ENCODE data around the gene PTPRB.
"Not testable (repeated sequence)": the region's sequence is repeated elsewhere in the genome, so short reads cannot be mapped to it uniquely, and the experiment has no call there.

PTPRB gene

DNA sequence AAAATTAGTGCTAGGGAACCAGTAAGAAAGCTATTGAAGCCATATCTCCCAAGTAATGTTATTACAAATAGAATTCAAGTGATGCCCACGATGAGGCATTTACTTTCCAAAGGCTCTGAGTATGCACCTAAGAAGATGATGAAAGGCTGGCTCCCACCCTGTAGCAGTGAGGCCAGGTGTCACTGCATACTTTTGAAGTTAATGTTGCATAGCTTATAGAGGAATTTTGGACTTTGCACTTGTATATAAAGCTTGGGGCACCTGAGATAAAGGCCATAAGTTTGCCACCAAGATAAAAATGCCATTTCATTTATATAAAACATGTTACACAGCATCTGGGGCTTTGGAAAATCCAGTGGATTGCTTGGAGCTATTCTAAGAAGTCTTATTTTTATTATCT lies 96.2 kb downstream of the PTPRB start:
- no peak for DNase-seq (ENCODE audit: low read depth)

DNA sequence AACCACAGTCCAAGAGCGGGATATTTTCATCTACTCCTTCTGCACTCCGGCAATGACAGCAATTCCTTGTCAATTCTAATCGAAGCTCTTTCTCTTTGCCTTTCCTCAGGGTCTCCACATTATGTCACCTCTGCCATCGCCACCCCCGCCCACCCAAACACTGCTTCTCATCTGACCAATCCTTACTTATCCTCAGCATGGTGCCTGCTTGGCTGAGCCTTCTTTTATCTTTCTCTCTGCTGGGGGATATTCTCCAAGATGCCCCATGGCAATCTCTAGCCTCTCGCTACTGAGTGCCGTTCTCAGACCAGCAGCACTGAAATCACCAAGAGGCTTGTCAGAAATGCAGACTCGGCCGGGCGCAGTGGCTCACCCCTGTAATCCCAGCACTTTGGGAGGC lies 100.6 kb downstream of the PTPRB start:
- DNase-seq (ENCODE audit: low read depth): no peak

GRCh38 chr12:70535896-70536374 lies 101.3 kb downstream of the PTPRB start:
- no peak for DNase-seq (ENCODE audit: low read depth)

- no peak for DNase-seq (ENCODE audit: low read depth)
Measured at GRCh38 chr12:70534466-70534865, 102.8 kb downstream of the PTPRB start.

- DNase-seq (ENCODE audit: low read depth): no peak
Measured at GRCh38 chr12:70529647-70530046, 107.6 kb downstream of the PTPRB start.

GRCh38 chr12:70520847-70521246 lies 116.4 kb downstream of the PTPRB start:
- no peak for DNase-seq (ENCODE audit: low read depth)

- DNase-seq (ENCODE audit: low read depth): no peak
Measured at GRCh38 chr12:70513426-70513825, 123.8 kb downstream of the PTPRB start.

- no peak for DNase-seq (ENCODE audit: low read depth)
Measured at GRCh38 chr12:70508178-70508577, 129.1 kb downstream of the PTPRB start.

GRCh38 chr12:70507442-70507841 lies 129.8 kb downstream of the PTPRB start:
- no peak for DNase-seq (ENCODE audit: low read depth)

DNA sequence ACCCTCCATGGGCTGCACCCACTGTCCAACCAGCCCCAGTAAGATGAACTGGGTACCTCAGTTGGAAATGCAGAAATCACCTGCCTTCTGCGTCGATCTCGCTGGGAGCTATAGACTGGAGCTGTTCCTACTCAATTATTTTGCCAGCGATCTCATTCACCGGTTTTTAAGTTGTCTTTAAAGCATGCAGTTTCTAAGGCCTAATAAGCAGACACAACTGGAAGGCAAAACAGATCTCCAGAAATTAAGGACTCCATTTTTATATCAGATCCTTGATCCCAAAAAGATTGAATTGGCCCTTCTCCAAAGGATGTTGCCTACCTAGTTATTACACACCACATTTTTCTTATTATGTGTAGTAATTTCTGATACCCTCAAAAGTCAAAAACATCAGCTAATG lies 139.7 kb downstream of the PTPRB start:
- DNase-seq (ENCODE audit: low read depth): no peak

DNA sequence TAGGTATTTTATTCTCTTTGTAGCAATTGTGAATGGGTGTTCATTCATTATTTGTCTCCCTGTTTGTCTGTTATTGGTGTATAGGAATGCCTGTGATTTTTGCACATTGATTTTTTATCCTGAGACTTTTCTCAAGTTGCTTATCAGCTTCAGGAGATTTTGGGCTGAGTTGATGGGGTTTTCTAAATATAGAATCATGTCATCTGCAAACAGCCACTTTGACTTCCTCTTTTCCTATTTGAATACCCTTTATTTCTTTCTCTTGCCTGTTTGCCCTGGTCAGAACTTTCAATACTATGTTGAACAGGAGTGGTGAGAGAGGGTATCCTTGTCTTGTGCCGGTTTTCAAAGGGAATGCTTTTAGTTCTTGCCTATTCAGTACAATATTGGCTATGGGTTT lies 144.3 kb downstream of the PTPRB start:
- DNase-seq (ENCODE audit: low read depth): not testable (repeated sequence)

- not testable (repeated sequence) for DNase-seq (ENCODE audit: low read depth)
Measured at GRCh38 chr12:70490928-70491327, 146.3 kb downstream of the PTPRB start.

GRCh38 chr12:70487440-70487839 lies 149.8 kb downstream of the PTPRB start:
- DNase-seq (ENCODE audit: low read depth): no peak

DNA sequence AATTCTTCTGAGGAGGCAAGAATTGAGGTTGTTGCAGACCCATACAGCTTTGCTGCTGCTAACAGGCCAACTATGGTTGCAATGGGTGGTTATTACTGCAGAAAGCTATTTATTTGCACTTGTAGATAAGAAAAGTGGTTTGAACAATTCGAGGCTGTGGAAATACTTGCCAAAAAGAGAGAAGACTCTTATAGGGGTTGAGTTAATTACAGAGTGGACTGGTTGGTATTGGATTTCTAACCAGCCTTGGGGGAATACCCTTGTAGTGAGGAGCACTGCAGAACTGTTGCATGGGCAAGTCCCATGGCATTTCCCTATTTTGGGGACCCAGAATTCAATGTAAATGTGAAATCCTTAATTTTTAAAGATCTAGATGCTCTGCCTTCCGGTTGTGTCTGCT lies 150.6 kb downstream of the PTPRB start:
- no peak for DNase-seq (ENCODE audit: low read depth)

GRCh38 chr12:70485704-70486103 lies 151.5 kb downstream of the PTPRB start:
- DNase-seq (ENCODE audit: low read depth): no peak

DNA sequence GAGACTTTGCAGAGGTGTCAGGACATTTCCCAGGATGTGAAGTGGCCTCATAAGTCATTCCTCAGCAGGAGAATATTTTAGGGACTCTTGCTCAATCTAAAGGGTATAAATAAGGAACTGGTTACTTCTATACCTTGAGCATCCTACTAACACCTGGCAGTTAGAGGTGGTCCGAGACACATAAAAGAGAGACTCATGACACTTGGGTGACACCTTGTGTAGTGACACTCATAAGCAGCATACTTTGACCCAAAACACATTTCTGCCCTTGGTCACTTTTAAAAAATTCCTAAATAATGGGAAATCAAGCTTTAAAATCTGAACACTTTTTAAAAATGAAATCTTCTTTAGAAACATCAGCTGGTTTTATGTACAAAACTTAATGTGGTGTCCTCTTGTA lies 152.8 kb downstream of the PTPRB start:
- DNase-seq (ENCODE audit: low read depth): no peak

DNA sequence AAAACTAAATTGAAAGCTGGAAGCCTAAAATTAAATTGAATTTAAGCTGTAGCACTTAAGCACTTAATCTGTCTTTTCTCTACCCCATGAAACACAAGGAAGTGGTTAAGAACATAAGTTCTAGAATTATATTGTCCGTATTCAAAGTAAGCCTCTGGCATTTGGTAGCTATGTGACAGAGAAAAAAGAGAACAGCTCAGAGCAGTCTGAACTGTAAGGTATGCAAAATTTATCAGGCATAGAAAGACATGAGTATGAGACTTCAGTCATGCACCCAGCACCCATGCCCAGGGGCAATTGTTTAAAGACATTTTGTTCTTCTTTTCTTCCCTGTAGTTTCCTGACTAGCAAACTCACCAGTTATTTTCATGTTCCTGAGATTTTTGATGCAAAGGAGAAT lies 154.5 kb downstream of the PTPRB start:
- DNase-seq (ENCODE audit: low read depth): no peak

- no peak for DNase-seq (ENCODE audit: low read depth)
Measured at GRCh38 chr12:70469221-70469820, 167.9 kb downstream of the PTPRB start.

- DNase-seq (ENCODE audit: low read depth): no peak
Measured at GRCh38 chr12:70468741-70469140, 168.5 kb downstream of the PTPRB start.

DNA sequence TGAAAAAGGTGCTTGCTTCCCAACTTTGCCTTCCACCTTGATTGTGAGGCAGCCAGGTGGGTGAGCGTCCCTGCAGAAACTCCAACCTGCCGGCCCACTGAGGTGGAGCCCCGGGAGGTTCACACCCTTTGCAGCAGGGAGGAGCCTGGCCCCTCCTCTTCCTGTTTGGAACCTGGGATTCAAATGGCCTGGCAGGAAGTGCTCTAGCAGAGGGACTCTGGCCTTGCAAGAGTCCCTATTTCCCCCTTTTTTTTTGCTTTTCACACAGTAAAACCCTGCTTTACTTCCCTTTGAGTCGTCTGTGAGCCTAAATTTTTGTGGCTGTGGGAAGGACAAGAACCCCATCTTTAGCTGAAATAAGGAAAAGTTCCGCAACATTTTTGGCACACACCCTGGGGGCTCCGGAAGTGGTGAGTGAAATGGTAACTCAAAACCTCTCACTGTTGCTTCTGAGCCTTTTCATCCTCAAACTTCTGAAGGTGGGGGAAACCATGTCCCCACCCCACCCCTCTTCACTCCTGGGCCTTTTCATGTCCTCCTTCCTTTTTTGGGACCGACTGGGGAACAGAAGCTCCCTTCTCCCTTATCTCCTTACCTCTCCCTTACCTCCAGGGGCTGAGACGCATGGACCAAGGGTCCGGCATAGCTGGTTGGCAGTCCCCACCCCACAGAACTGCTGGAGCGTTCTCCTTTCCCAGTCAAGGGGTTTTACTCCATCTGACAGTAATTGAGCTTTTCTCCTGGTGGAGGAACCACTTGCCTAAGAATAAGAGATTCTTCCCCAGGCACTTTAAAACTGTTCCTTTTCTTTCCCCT lies 169.1 kb downstream of the PTPRB start:
- no peak for DNase-seq (ENCODE audit: low read depth)

GRCh38 chr12:70467476-70467875 lies 169.8 kb downstream of the PTPRB start:
- no peak for DNase-seq (ENCODE audit: low read depth)

- no peak for DNase-seq (ENCODE audit: low read depth)
Measured at GRCh38 chr12:70466753-70467152, 170.5 kb downstream of the PTPRB start.

Measured in GM04504 (cell line).